ENCODE results near the gene GIMAP8. TPM values are rescaled to one million over a fixed set of nuclear protein-coding genes. Genes with fewer than 3 reads are reported as not detected.

GIMAP8 gene
- total and polyA plus RNA-seq, 4 donors: 14.4 to 25.0 (median 22.0) TPM

GRCh38 chr7:150449206-150449952 is 1.1 kb upstream of the GIMAP8 start:
- 72 to 78% methylated on average over 11 of the region's 11 CpGs for WGBS, 2 donors
- H3K27ac ChIP-seq (ENCODE audit: low read depth in 1 of 2, low read length in 1 of 2): peak overlapping the region; percentile 29 to 82
- H3K9me3 ChIP-seq (ENCODE audit: control insufficient read depth in 4 of 4, insufficient read depth in 3 of 4, low read length in 3 of 4): peaks cover 0 to 2% (median 0%) of the 10 kb centered on the region in 4 donors
- H3K27me3 ChIP-seq (ENCODE audit: control insufficient read depth in 3 of 3, insufficient read depth in 3 of 3, low read length in 2 of 3): peaks cover 0 to 5% (median 0%) of the 10 kb centered on the region in 3 donors
- TF ChIP-seq CTCF (IDR thresholded peaks at IDR 0.05; ENCODE audit: control extremely low read depth, extremely low read depth): no peak
- DNase-seq: no peak
- H3K9ac ChIP-seq (ENCODE audit: insufficient read depth in 1 of 2, low read length in 2 of 2): no peak overlapping the region
- H3K4me3 ChIP-seq: no peak overlapping the region
- no peak for ATAC-seq (ENCODE audit: insufficient read depth, low FRiP score)
- peaks cover 0 to 8% (median 0%) of the 10 kb centered on the region in 5 donors for H3K4me1 ChIP-seq (ENCODE audit: control insufficient read depth in 5 of 5, insufficient read depth in 5 of 5, low read length in 5 of 5)
- H3K36me3 ChIP-seq (ENCODE audit: control insufficient read depth in 4 of 4, insufficient read depth in 4 of 4, low read length in 4 of 4): peaks cover 0 to 1% (median 0%) of the 10 kb centered on the region in 4 donors

- H3K9me3 ChIP-seq (ENCODE audit: control insufficient read depth in 4 of 4, insufficient read depth in 3 of 4, low read length in 3 of 4): peaks cover 0 to 3% (median 0%) of the 10 kb centered on the region in 4 donors
- H3K27ac ChIP-seq (ENCODE audit: low read depth in 1 of 2, low read length in 1 of 2): peak overlapping the region; percentile 75 to 82
- DNase-seq (peak in 1 of 3 donors; percentile 23), ATAC-seq (ENCODE audit: insufficient read depth, low FRiP score) (peak; percentile 56)
- WGBS, 2 donors: 31 to 36% methylated on average over 19 of the region's 19 CpGs
- TF ChIP-seq CTCF (IDR thresholded peaks at IDR 0.05; ENCODE audit: control extremely low read depth, extremely low read depth): no peak
- peaks cover 0 to 8% (median 0%) of the 10 kb centered on the region in 5 donors for H3K4me1 ChIP-seq (ENCODE audit: control insufficient read depth in 5 of 5, insufficient read depth in 5 of 5, low read length in 5 of 5)
- no peak overlapping the region for H3K9ac ChIP-seq (ENCODE audit: insufficient read depth in 1 of 2, low read length in 2 of 2)
- H3K4me3 ChIP-seq: peak overlapping the region; percentile 57
- H3K27me3 ChIP-seq (ENCODE audit: control insufficient read depth in 3 of 3, insufficient read depth in 3 of 3, low read length in 2 of 3): peaks cover 0 to 5% (median 0%) of the 10 kb centered on the region in 3 donors
- peaks cover 0 to 2% (median 0%) of the 10 kb centered on the region in 4 donors for H3K36me3 ChIP-seq (ENCODE audit: control insufficient read depth in 4 of 4, insufficient read depth in 4 of 4, low read length in 4 of 4)
Observed at GRCh38 chr7:150451097-150451793, 815 bp downstream of the GIMAP8 start.

GRCh38 chr7:150451833-150452461 is 1.5 kb downstream of the GIMAP8 start:
- H3K4me3 ChIP-seq: peak overlapping the region; percentile 57
- H3K27me3 ChIP-seq (ENCODE audit: control insufficient read depth in 3 of 3, insufficient read depth in 3 of 3, low read length in 2 of 3): peaks cover 0 to 5% (median 0%) of the 10 kb centered on the region in 3 donors
- peak in 1 of 3 donors; percentile 38 for DNase-seq
- peaks cover 0 to 8% (median 0%) of the 10 kb centered on the region in 5 donors for H3K4me1 ChIP-seq (ENCODE audit: control insufficient read depth in 5 of 5, insufficient read depth in 5 of 5, low read length in 5 of 5)
- no peak for ATAC-seq (ENCODE audit: insufficient read depth, low FRiP score)
- no peak overlapping the region for H3K9ac ChIP-seq (ENCODE audit: insufficient read depth in 1 of 2, low read length in 2 of 2)
- peak overlapping the region; percentile 54 to 75 for H3K27ac ChIP-seq (ENCODE audit: low read depth in 1 of 2, low read length in 1 of 2)
- no peak for TF ChIP-seq CTCF (IDR thresholded peaks at IDR 0.05; ENCODE audit: control extremely low read depth, extremely low read depth)
- peaks cover 0 to 2% (median 0%) of the 10 kb centered on the region in 4 donors for H3K36me3 ChIP-seq (ENCODE audit: control insufficient read depth in 4 of 4, insufficient read depth in 4 of 4, low read length in 4 of 4)
- WGBS, 2 donors: 36 to 39% methylated on average over 8 of the region's 8 CpGs
- peaks cover 0 to 4% (median 0%) of the 10 kb centered on the region in 4 donors for H3K9me3 ChIP-seq (ENCODE audit: control insufficient read depth in 4 of 4, insufficient read depth in 3 of 4, low read length in 3 of 4)

Data from lung (tissue), 12 donors.